MCF 10A (cell line): ENCODE measurements around the gene BACH2. TPM values are rescaled to one million over a fixed set of nuclear protein-coding genes. Genes with fewer than 3 reads are reported as not detected.

ENCODE experiments used
- BruUV-seq: library from RNA; stranded (reverse); fragments of 400-500 nt; replicated peaks from 2 replicates; lab custom pipeline; 2021; lab: Mats Ljungman, UMichigan
- CTCF ChIA-PET: fragments of 300-600 bp; sonication (Branson Sonifier 250); formaldehyde crosslinking; extraction: SDS; loops from one replicate; lab custom pipeline; 2021; ENCODE audit warnings: antibody characterized with exemption, inconsistent platforms; lab: Yijun Ruan, JAX
- POLR2A ChIA-PET: fragments of 300-600, 350-650 bp; sonication (Branson Sonifier 250); formaldehyde crosslinking; extraction: SDS; loops from one replicate; lab custom pipeline; 2020; ENCODE audit warnings: antibody characterized with exemption, inconsistent platforms; lab: Yijun Ruan, JAX
- DNase-seq: peaks from one replicate; pipeline ENCODE4 v3.0.0-alpha.2; 2018; ENCODE audit not compliant: unreplicated experiment
- H3K27ac Mint-ChIP-seq: one replicate; pipeline ENCODE4 v1.8.0; 2022; ENCODE audit warnings: mild to moderate bottlenecking, low read depth, mixed read lengths; ENCODE audit not compliant: unreplicated experiment
- H3K27me3 Mint-ChIP-seq: one replicate; pipeline ENCODE4 v1.8.0; 2022; ENCODE audit warnings: mixed read lengths; ENCODE audit not compliant: insufficient read depth, unreplicated experiment
- H3K36me3 Mint-ChIP-seq: one replicate; pipeline ENCODE4 v1.8.0; 2022; ENCODE audit warnings: mild to moderate bottlenecking, moderate library complexity, mixed read lengths; ENCODE audit not compliant: insufficient read depth, unreplicated experiment
- H3K4me1 Mint-ChIP-seq: one replicate; pipeline ENCODE4 v1.8.0; 2022; ENCODE audit warnings: mixed read lengths; ENCODE audit not compliant: insufficient read depth, unreplicated experiment
- H3K4me3 Mint-ChIP-seq: one replicate; pipeline ENCODE4 v1.8.0; 2022; ENCODE audit warnings: mild to moderate bottlenecking, moderate library complexity, mixed read lengths; ENCODE audit not compliant: unreplicated experiment
- H3K9me3 Mint-ChIP-seq: one replicate; pipeline ENCODE4 v1.8.0; 2022; ENCODE audit warnings: mixed read lengths; ENCODE audit not compliant: unreplicated experiment
- intact Hi-C: fragments of 100-400 bp; cut with micrococcal nuclease; formaldehyde crosslinking; loops from 2 replicates; pipeline ENCODE4 v1.14.1; 2022
- total RNA-seq: library from RNA; stranded (reverse); gene quantifications from 2 replicates; pipeline ENCODE4 v1.2.3, GENCODE V29; 2022
- TF ChIP-seq, protein P1 (sequence below): fragments of 200-600 bp; IDR thresholded peaks from one replicate; pipeline ENCODE4 v1.8.0; 2022; ENCODE audit warnings: antibody characterized with exemption, mild to moderate bottlenecking; ENCODE audit not compliant: unreplicated experiment

Gene BACH2
- total RNA-seq, 1 experiment from 2014 or later: 9.9 TPM

- ChIA-PET CTCF (interaction anchor here (0.6 to 1.4 kb wide), 5 partner anchors 8 to 246 kb away, joined by 3 to 5 read pairs (median 4); no protein-coding TSS in a partner anchor), POLR2A (interaction anchor here (0.6 to 3.1 kb wide), 5 partner anchors 9 to 733 kb away, joined by 3 to 14 read pairs (median 6); no protein-coding TSS in a partner anchor)
- Mint-ChIP-seq H3K36me3 (no peaks in the 10 kb centered on the region), H3K4me1 (peaks cover 21% of the 10 kb centered on the region), H3K4me3 (no peak overlapping the region), H3K9me3 (no peaks in the 10 kb centered on the region), H3K27me3 (no peaks in the 10 kb centered on the region), H3K27ac (peak overlapping the region; percentile 60)
- TF ChIP-seq, protein P1, sequence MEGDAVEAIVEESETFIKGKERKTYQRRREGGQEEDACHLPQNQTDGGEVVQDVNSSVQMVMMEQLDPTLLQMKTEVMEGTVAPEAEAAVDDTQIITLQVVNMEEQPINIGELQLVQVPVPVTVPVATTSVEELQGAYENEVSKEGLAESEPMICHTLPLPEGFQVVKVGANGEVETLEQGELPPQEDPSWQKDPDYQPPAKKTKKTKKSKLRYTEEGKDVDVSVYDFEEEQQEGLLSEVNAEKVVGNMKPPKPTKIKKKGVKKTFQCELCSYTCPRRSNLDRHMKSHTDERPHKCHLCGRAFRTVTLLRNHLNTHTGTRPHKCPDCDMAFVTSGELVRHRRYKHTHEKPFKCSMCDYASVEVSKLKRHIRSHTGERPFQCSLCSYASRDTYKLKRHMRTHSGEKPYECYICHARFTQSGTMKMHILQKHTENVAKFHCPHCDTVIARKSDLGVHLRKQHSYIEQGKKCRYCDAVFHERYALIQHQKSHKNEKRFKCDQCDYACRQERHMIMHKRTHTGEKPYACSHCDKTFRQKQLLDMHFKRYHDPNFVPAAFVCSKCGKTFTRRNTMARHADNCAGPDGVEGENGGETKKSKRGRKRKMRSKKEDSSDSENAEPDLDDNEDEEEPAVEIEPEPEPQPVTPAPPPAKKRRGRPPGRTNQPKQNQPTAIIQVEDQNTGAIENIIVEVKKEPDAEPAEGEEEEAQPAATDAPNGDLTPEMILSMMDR: no peak
- intact Hi-C loops: loop anchor here (5.0 kb wide), 1 partner anchor 100 kb away; no protein-coding TSS in a partner anchor
- no TSS peak for BruUV-seq
- peak; percentile 61 for DNase-seq
Measured at GRCh38 chr6:90186637-90187371, 109.8 kb downstream of the BACH2 start.

- CTCF ChIA-PET: interaction anchor here (0.6 to 1.4 kb wide), 5 partner anchors 7 to 245 kb away, joined by 3 to 5 read pairs (median 4); no protein-coding TSS in a partner anchor
- no peak overlapping the region for H3K27ac Mint-ChIP-seq
Measured at GRCh38 chr6:90186026-90186425, 110.6 kb downstream of the BACH2 start.

DNA sequence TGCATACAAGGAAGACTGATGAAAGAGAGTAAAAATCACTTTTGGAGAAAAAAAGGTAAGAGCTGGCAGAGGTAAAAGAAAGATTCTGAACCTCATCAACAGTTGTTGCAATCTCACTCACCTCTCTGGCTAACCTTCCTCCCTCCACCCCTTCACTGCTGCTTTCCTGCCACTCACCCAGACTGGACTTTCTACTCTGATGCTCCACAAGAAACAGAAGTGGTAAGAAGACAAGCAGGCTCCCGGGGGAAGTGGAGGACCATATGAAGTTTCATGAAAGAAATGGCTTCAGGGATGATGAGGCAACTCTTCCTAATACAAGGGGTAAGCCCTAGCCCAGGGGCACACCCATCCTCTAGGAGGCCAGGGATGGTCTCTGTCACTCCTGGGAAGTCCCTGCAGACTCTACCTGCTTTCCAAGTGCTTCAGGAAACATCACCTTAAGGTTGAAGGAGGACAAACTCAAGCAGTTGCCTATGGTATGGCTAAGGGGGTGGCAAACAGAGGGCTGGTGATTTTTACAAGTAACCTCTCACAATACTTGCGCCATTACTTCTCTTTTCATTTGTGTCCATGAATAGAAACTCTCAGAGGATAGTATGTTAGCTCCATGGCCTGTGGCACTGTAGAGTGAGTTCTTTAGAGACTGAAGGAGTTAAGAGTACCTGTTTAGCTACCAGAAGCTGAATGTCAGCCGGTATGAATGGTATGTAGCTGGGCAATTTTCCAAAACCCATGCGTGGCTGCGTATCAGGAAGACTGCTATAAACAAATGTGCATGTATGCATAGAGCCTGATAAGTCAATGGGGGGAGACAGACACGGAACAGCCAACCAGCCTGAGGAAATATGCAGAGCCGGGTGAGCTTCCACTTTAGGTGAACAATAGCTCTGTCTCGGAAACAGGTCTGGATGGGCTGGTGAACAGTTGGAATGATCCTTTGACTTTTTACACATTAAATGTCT is 112.0 kb downstream of the BACH2 start:
- H3K9me3 Mint-ChIP-seq: no peaks in the 10 kb centered on the region
- BruUV-seq: no TSS peak
- ChIA-PET POLR2A (interaction anchor here (0.7 to 3.1 kb wide), 6 partner anchors 9 to 183 kb away, joined by 3 to 14 read pairs (median 4); no protein-coding TSS in a partner anchor), CTCF (interaction anchor here (0.6 to 1.1 kb wide), 5 partner anchors 61 to 291 kb away, joined by 3 to 4 read pairs (median 3); no protein-coding TSS in a partner anchor)
- intact Hi-C loops: loop anchor here (5.0 kb wide), 1 partner anchor 103 kb away; no protein-coding TSS in a partner anchor
- no peak overlapping the region for H3K4me3 Mint-ChIP-seq
- no peak overlapping the region for H3K27ac Mint-ChIP-seq
- TF ChIP-seq, protein P1: no peak
- H3K27me3 Mint-ChIP-seq: no peaks in the 10 kb centered on the region
- H3K36me3 Mint-ChIP-seq: no peaks in the 10 kb centered on the region
- H3K4me1 Mint-ChIP-seq: peaks cover 21% of the 10 kb centered on the region
- DNase-seq: peak; percentile 38

More at GRCh38 chr6:90186026-90186425, 110.6 kb downstream of the BACH2 start:
- peaks cover 21% of the 10 kb centered on the region for H3K4me1 Mint-ChIP-seq
- POLR2A ChIA-PET: interaction anchor here (0.6 to 3.1 kb wide), 4 partner anchors 8 to 732 kb away, joined by 3 to 14 read pairs (median 6); no protein-coding TSS in a partner anchor
- BruUV-seq: no TSS peak
- no peaks in the 10 kb centered on the region for H3K9me3 Mint-ChIP-seq
- DNase-seq: no peak
- no peak overlapping the region for H3K4me3 Mint-ChIP-seq
- intact Hi-C loops: loop anchor here (5.0 kb wide), 1 partner anchor 101 kb away; no protein-coding TSS in a partner anchor
- no peaks in the 10 kb centered on the region for H3K27me3 Mint-ChIP-seq
- TF ChIP-seq, protein P1: no peak
- H3K36me3 Mint-ChIP-seq: no peaks in the 10 kb centered on the region
